ENCODE data around the gene TCTA. TPM values are rescaled to one million over a fixed set of nuclear protein-coding genes. Genes with fewer than 3 reads are reported as not detected.
"Not testable (repeated sequence)": the region's sequence is repeated elsewhere in the genome, so short reads cannot be mapped to it uniquely, and the experiment has no call there.

Gene TCTA
- polyA plus RNA-seq, 3 donors: 33.9 to 36.7 (median 34.3) TPM

- DNase-seq (ENCODE audit: extremely low read depth in 1 of 11, low read depth in 9 of 11, low spot score in 4 of 11): no peak
Observed at GRCh38 chr3:49401766-49402165, 10.5 kb upstream of the TCTA start.

DNA sequence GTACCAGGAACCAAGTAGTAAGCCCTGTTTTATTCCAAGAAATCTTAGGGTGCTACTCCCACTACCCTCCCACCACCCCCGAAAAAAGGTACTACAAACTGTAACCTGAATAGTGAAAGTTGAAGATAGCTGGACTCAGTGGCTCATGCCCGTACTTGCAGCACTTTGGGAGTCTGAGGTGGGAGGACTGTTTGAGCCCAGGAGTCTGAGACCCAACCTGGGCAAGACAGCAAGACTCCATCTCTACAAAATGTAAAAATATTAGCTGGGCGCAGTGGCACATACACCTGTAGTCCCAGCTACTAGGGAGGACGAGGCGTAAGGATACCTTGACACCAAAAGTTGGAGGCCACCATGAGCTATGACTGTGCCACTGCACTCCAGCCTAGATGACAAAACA lies 8.3 kb upstream of the TCTA start:
- no peak for DNase-seq (ENCODE audit: extremely low read depth in 1 of 11, low read depth in 9 of 11, low spot score in 4 of 11)

DNA sequence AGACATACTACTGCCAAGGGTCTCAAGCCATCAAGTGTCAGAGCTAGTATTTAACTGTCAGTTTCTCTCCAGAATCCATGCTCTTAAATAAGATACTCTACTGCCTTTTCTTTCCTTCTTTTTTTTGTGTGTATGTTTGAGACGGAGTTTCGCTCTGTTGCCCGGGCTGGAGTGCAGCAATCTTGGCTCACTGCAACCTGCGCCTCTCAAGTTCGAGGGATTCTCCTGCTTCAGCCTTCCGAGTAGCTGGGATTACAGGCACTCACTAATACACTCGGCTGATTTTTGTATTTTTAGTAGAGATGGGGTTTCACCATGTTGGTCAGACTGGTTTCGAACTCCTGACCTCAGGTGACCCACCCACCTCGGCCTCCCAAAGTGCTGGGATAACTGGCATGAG lies 6.7 kb upstream of the TCTA start:
- DNase-seq (ENCODE audit: extremely low read depth in 1 of 11, low read depth in 9 of 11, low spot score in 4 of 11): not testable (repeated sequence)

GRCh38 chr3:49406571-49407565 lies 5.4 kb upstream of the TCTA start:
- no peak for DNase-seq (ENCODE audit: extremely low read depth in 1 of 11, low read depth in 9 of 11, low spot score in 4 of 11)

- DNase-seq (ENCODE audit: extremely low read depth in 1 of 11, low read depth in 9 of 11, low spot score in 4 of 11): no peak
Observed at GRCh38 chr3:49410066-49410845, 2.0 kb upstream of the TCTA start.

GRCh38 chr3:49410846-49411534 lies 1.2 kb upstream of the TCTA start:
- no peak for DNase-seq (ENCODE audit: extremely low read depth in 1 of 11, low read depth in 9 of 11, low spot score in 4 of 11)

DNA sequence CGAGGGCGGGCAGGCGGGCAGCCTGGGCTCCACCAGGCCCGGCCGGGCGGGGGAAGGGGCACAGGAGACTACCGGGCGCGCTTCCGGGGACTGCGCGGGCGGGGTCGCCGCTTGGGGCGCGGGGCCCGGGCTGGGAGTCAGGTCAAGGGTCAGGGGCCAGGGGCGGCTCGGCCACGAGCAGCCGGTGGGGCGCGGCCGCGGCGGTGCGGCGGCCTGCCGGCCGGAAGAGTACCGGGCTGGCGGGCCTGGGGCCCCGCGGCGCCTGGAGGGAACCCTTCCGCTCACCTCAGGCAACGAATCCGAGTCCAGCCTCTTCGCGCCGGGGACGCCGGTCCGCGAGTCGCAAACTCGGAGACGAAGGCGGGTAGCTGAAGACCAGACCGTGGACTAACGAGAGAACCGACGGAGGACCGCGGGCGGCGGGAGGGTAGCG lies 672 bp upstream of the TCTA start:
- DNase-seq (ENCODE audit: extremely low read depth in 1 of 11, low read depth in 9 of 11, low spot score in 4 of 11): no peak

GRCh38 chr3:49412632-49413337 lies 562 bp downstream of the TCTA start:
- DNase-seq (ENCODE audit: extremely low read depth in 1 of 11, low read depth in 9 of 11, low spot score in 4 of 11): no peak

GRCh38 chr3:49413338-49413734 lies 1.1 kb downstream of the TCTA start:
- DNase-seq (ENCODE audit: extremely low read depth in 1 of 11, low read depth in 9 of 11, low spot score in 4 of 11): no peak

DNA sequence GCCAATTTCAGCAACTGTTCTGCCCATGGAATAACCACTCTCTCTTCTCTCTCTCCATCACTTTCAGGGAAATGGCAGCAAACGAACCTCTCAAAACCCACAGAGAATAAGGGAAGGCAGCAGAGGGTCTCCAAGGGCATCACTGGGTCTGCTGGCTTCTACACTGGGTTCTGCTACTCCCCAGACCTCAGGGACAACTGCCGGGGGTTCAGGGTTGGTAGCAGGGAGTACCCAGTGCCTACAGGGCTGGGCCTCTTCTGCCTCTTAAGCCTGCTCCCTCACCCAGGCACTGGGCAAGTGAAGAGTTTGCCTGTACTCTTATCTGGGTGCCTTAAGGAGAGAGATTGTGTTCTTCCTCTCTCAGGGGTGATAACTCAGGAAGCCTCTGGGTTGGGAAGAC lies 2.5 kb downstream of the TCTA start:
- no peak for DNase-seq (ENCODE audit: extremely low read depth in 1 of 11, low read depth in 9 of 11, low spot score in 4 of 11)

GRCh38 chr3:49415931-49416601 lies 3.8 kb downstream of the TCTA start:
- no peak for DNase-seq (ENCODE audit: extremely low read depth in 1 of 11, low read depth in 9 of 11, low spot score in 4 of 11)

DNA sequence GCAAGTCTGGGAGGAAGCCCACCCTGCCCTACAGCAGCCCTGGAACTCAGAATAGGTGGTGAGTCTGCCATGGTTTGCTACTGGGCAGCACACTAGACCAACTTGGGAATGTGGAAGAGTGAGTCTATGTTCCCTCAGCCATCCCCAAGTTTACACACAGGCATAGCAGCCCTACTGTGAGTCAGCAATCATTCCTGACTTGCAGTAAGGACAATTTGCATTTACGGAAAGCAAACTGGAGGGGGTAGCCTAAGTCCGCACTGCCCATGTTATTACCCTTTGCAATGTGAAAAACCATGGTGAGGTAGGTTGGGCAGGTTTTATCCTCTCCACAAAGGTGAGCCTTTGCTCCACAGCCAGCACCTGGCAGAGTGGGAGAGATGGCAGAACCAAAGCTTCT lies 4.6 kb downstream of the TCTA start:
- no peak for DNase-seq (ENCODE audit: extremely low read depth in 1 of 11, low read depth in 9 of 11, low spot score in 4 of 11)

GRCh38 chr3:49417516-49418120 lies 5.4 kb downstream of the TCTA start:
- DNase-seq (ENCODE audit: extremely low read depth in 1 of 11, low read depth in 9 of 11, low spot score in 4 of 11): no peak

- no peak for DNase-seq (ENCODE audit: extremely low read depth in 1 of 11, low read depth in 9 of 11, low spot score in 4 of 11)
Observed at GRCh38 chr3:49421890-49422378, 9.7 kb downstream of the TCTA start.

DNA sequence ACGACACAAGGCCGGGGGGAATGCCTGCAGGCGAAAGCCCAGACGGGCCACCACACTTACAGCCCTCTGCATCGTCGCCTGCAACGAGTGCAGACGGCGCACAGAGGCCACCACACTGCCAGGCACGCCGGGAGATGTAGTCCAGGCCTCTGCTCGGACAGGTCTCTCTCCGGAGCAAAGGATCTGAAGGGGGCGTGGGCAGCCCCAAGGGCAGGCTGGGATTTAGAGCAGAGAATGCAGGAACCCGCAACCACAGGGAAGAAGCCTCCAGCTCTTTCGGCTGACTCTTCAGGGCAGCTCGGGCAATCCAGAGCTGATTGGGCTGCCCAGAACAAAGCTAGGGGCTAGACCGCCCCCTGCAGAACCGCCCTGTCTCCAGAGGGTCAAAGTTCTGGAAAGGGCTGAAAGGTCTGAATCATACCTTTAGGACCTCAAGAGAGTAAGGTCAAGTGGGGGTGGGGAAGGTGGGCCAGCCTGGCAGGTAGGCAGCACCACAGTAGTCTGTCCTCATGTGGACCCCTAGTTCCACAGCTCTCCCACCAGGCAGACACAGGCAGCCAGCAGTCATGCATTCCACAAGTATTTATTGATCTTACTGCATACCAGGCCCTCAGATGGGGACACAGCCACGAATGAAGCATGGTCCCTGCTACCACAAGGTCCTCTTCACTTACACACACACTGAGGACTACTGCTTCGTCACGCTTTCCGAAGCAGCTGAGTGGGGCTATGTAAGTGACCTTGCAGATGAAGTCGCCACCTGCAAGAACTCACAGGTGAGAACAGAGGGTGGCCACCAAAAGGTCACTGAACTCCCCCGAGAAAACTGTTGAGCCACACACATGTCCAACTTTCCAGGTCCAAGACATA lies 10.4 kb downstream of the TCTA start, which contains the start of gene AMT:
AMT (minus strand) TSS at position 95 of the 870 bp plus-strand sequence; CDS start at position 72, 23 bp downstream.
- peak in 3 of 11 donors; percentile 45 to 67 (median 61) for DNase-seq (ENCODE audit: extremely low read depth in 1 of 11, low read depth in 9 of 11, low spot score in 4 of 11)

DNA sequence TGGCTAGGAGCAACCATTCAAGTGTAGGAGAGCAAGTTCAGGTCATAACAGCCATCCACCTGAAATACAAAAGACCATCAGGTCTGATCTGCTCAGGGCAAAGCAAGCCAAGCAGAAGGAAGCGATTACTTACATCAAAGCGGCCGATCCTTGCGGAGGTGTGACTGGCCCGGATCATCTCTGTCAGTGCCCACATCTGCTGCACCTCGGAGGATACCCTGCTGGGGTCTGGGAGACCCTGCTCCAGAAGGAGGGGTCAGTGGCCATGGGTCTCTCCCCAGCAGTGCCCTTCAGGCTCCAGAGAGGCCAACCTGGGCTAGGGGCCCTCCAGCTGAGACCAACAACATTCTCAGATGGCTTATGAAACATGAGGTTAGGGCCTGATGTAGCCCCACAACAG lies 12.6 kb downstream of the TCTA start:
- no peak for DNase-seq (ENCODE audit: extremely low read depth in 1 of 11, low read depth in 9 of 11, low spot score in 4 of 11)

DNA sequence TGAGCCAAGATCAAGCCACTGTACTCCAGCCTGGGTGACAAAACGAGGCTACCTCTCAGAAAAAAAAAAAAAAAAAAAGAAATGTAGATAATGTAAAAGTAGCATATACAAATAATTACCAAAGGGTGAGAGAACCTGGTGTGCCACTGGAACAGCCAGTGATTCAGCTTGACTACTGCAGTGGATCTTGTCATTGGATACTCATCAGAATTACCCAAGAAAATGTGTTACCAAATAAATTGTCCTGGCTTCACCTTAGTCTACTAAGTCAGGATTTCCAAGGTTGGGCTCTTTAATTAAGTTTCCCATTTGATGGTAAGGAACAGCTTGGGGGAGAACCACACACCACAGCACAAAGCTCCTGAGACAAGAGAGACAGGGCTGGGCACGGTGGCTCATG lies 15.4 kb downstream of the TCTA start:
- no peak for DNase-seq (ENCODE audit: extremely low read depth in 1 of 11, low read depth in 9 of 11, low spot score in 4 of 11)
